ENCODE measurements around the gene SUPT4H1. TPM values are rescaled to one million over a fixed set of nuclear protein-coding genes. Genes with fewer than 3 reads are reported as not detected.

The SUPT4H1 gene
- total RNA-seq, 1 experiment from 2014 or later: 61.6 TPM

GRCh38 chr17:58365185-58365979, 13.4 kb upstream of the SUPT4H1 start:
- DNase-seq (ENCODE audit: extremely low read depth, low read depth): no peak

- DNase-seq (ENCODE audit: extremely low read depth, low read depth): no peak
Observed at GRCh38 chr17:58364270-58364942, 12.4 kb upstream of the SUPT4H1 start.

- DNase-seq (ENCODE audit: extremely low read depth, low read depth): no peak
Observed at GRCh38 chr17:58363457-58364185, 11.6 kb upstream of the SUPT4H1 start.

- DNase-seq (ENCODE audit: extremely low read depth, low read depth): no peak
Observed at GRCh38 chr17:58362368-58363014, 10.5 kb upstream of the SUPT4H1 start.

- DNase-seq (ENCODE audit: extremely low read depth, low read depth): no peak
Observed at GRCh38 chr17:58360296-58361063, 8.5 kb upstream of the SUPT4H1 start.

GRCh38 chr17:58358408-58359172, 6.6 kb upstream of the SUPT4H1 start:
- no peak for DNase-seq (ENCODE audit: extremely low read depth, low read depth)

GRCh38 chr17:58357312-58358297, 5.6 kb upstream of the SUPT4H1 start:
- no peak for DNase-seq (ENCODE audit: extremely low read depth, low read depth)

- DNase-seq (ENCODE audit: extremely low read depth, low read depth): no peak
Observed at GRCh38 chr17:58356231-58356630, 4.2 kb upstream of the SUPT4H1 start.

- no peak for DNase-seq (ENCODE audit: extremely low read depth, low read depth)
Observed at GRCh38 chr17:58354541-58355216, 2.7 kb upstream of the SUPT4H1 start.

- DNase-seq (ENCODE audit: extremely low read depth, low read depth): no peak
Observed at GRCh38 chr17:58353389-58353825, 1.4 kb upstream of the SUPT4H1 start.

GRCh38 chr17:58352596-58353388, 791 bp upstream of the SUPT4H1 start:
- no peak for DNase-seq (ENCODE audit: extremely low read depth, low read depth)

- no peak for DNase-seq (ENCODE audit: extremely low read depth, low read depth)
Observed at GRCh38 chr17:58351182-58351581, 819 bp downstream of the SUPT4H1 start.

GRCh38 chr17:58348038-58348437, 4.0 kb downstream of the SUPT4H1 start:
- no peak for DNase-seq (ENCODE audit: extremely low read depth, low read depth)

- no peak for DNase-seq (ENCODE audit: extremely low read depth, low read depth)
Observed at GRCh38 chr17:58345500-58345899, 6.5 kb downstream of the SUPT4H1 start.

GRCh38 chr17:58344791-58345157, 7.2 kb downstream of the SUPT4H1 start:
- no peak for DNase-seq (ENCODE audit: extremely low read depth, low read depth)

- DNase-seq (ENCODE audit: extremely low read depth, low read depth): no peak
Observed at GRCh38 chr17:58344047-58344790, 7.8 kb downstream of the SUPT4H1 start.
